Astrocyte (in vitro differentiated cells and primary cell): Measurements from ENCODE around the gene INSYN1. TPM values are rescaled to one million over a fixed set of nuclear protein-coding genes. Genes with fewer than 3 reads are reported as not detected.

Experiments used
- DNase-seq: peaks from one replicate; pipeline ENCODE4 v3.0.0-alpha.2; 2010; ENCODE audit warnings: low read depth
- FAIRE-seq: peaks from 2 replicates; lab custom pipeline; 2011; peaks lifted over from hg19 to GRCh38; lab: Jason Lieb, UNC
- H2AFZ ChIP-seq: 2 replicates; pipeline ENCODE4 v1.6.0; 2012; ENCODE audit warnings: low read depth, low read length, inconsistent platforms
- H3K27ac ChIP-seq: 2 replicates; pipeline ENCODE4 v1.5.1; 2011; ENCODE audit warnings: low read depth, low read length, inconsistent platforms
- H3K27me3 ChIP-seq: 2 replicates; pipeline ENCODE4 v1.6.0; 2011; ENCODE audit warnings: low read length, inconsistent platforms; ENCODE audit not compliant: insufficient read depth
- H3K36me3 ChIP-seq: 2 replicates; pipeline ENCODE4 v1.5.1; 2011; ENCODE audit warnings: low read length, inconsistent platforms; ENCODE audit not compliant: insufficient read depth
- H3K4me1 ChIP-seq: 2 replicates; pipeline ENCODE4 v1.5.1; 2011; ENCODE audit warnings: low read length, inconsistent platforms; ENCODE audit not compliant: insufficient read depth
- H3K4me2 ChIP-seq: 2 replicates; pipeline ENCODE4 v1.6.0; 2012; ENCODE audit warnings: low read length, inconsistent platforms
- H3K4me3 ChIP-seq: 2 replicates; pipeline ENCODE4 v1.5.1; 2011; ENCODE audit warnings: low read depth, mild to moderate bottlenecking, low read length, inconsistent platforms; ENCODE audit not compliant: insufficient read depth
- H3K79me2 ChIP-seq: 2 replicates; pipeline ENCODE4 v1.6.0; 2012; ENCODE audit warnings: mild to moderate bottlenecking, low read length, inconsistent platforms; ENCODE audit not compliant: insufficient read depth
- H3K9ac ChIP-seq: 2 replicates; pipeline ENCODE4 v1.6.0; 2012; ENCODE audit warnings: mild to moderate bottlenecking, low read length, inconsistent platforms
- H3K9me3 ChIP-seq: 2 replicates; pipeline ENCODE4 v1.5.1; 2012; ENCODE audit warnings: low read depth, mild to moderate bottlenecking, low read length, inconsistent platforms; ENCODE audit not compliant: insufficient read depth
- H4K20me1 ChIP-seq: 2 replicates; pipeline ENCODE4 v1.6.0; 2012; ENCODE audit warnings: low read length, inconsistent platforms; ENCODE audit not compliant: insufficient read depth
- H3K27ac Mint-ChIP-seq: one replicate; pipeline ENCODE4 v1.8.0; 2021; ENCODE audit warnings: mild to moderate bottlenecking, mixed read lengths; ENCODE audit not compliant: unreplicated experiment
- H3K27me3 Mint-ChIP-seq: one replicate; pipeline ENCODE4 v1.8.0; 2021; ENCODE audit warnings: low read depth, mixed read lengths; ENCODE audit not compliant: unreplicated experiment
- H3K36me3 Mint-ChIP-seq: one replicate; pipeline ENCODE4 v1.8.0; 2021; ENCODE audit warnings: low read depth, mixed read lengths; ENCODE audit not compliant: unreplicated experiment
- H3K4me1 Mint-ChIP-seq: one replicate; pipeline ENCODE4 v1.8.0; 2021; ENCODE audit warnings: low read depth, mixed read lengths; ENCODE audit not compliant: unreplicated experiment
- H3K4me3 Mint-ChIP-seq: one replicate; pipeline ENCODE4 v1.8.0; 2021; ENCODE audit warnings: mild to moderate bottlenecking, moderate library complexity, mixed read lengths; ENCODE audit not compliant: unreplicated experiment
- H3K9me3 Mint-ChIP-seq: one replicate; pipeline ENCODE4 v1.8.0; 2021; ENCODE audit warnings: mild to moderate bottlenecking, mixed read lengths; ENCODE audit not compliant: unreplicated experiment
- EZH2 ChIP-seq: IDR thresholded peaks from 2 replicates; pipeline ENCODE4 v1.6.1; 2012; ENCODE audit warnings: mild to moderate bottlenecking, low read length, inconsistent platforms; ENCODE audit not compliant: insufficient read depth
- total RNA-seq: library from RNA; stranded (reverse); gene quantifications from 2 replicates; pipeline ENCODE4 v1.2.1, GENCODE V29; 2021
- TF ChIP-seq, protein P1 (sequence below): IDR thresholded peaks from 2 replicates; pipeline ENCODE4 v1.5.1; 2011; ENCODE audit warnings: low read depth, mild to moderate bottlenecking, inconsistent platforms, low read length, moderate library complexity; ENCODE audit not compliant: insufficient read depth

Gene INSYN1
- total RNA-seq, 1 donor from 2014 or later, result 5.2 TPM

GRCh38 chr15:73746883-73747282 is 6.3 kb downstream of the INSYN1 start:
- DNase-seq, result no peak
- no peak overlapping the region for H3K9ac ChIP-seq
- no peak overlapping the region for H3K27ac ChIP-seq
- H3K4me2 ChIP-seq, result no peak overlapping the region
- TF ChIP-seq, protein P1, sequence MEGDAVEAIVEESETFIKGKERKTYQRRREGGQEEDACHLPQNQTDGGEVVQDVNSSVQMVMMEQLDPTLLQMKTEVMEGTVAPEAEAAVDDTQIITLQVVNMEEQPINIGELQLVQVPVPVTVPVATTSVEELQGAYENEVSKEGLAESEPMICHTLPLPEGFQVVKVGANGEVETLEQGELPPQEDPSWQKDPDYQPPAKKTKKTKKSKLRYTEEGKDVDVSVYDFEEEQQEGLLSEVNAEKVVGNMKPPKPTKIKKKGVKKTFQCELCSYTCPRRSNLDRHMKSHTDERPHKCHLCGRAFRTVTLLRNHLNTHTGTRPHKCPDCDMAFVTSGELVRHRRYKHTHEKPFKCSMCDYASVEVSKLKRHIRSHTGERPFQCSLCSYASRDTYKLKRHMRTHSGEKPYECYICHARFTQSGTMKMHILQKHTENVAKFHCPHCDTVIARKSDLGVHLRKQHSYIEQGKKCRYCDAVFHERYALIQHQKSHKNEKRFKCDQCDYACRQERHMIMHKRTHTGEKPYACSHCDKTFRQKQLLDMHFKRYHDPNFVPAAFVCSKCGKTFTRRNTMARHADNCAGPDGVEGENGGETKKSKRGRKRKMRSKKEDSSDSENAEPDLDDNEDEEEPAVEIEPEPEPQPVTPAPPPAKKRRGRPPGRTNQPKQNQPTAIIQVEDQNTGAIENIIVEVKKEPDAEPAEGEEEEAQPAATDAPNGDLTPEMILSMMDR, result no peak
- no peak for TF ChIP-seq EZH2
- no peak overlapping the region for H2AFZ ChIP-seq
- Mint-ChIP-seq H3K9me3 (no peaks in the 10 kb centered on the region), H3K27ac (no peak overlapping the region), H3K4me1 (peaks cover 9% of the 10 kb centered on the region), H3K36me3 (peaks cover 2% of the 10 kb centered on the region), H3K4me3 (no peak overlapping the region), H3K27me3 (peaks cover 59% of the 10 kb centered on the region)
- no peaks in the 10 kb centered on the region for H3K4me1 ChIP-seq
- no peaks in the 10 kb centered on the region for H3K79me2 ChIP-seq
- H4K20me1 ChIP-seq, result peaks cover 8% of the 10 kb centered on the region
- FAIRE-seq, result no peak
- H3K9me3 ChIP-seq, result no peaks in the 10 kb centered on the region
- H3K36me3 ChIP-seq, result no peaks in the 10 kb centered on the region
- H3K27me3 ChIP-seq, result no peaks in the 10 kb centered on the region
- H3K4me3 ChIP-seq, result no peak overlapping the region

- H3K36me3 ChIP-seq, result no peaks in the 10 kb centered on the region
- Mint-ChIP-seq H3K9me3 (peaks cover 4% of the 10 kb centered on the region), H3K27me3 (peaks cover 59% of the 10 kb centered on the region), H3K27ac (no peak overlapping the region), H3K4me3 (no peak overlapping the region), H3K4me1 (peaks cover 11% of the 10 kb centered on the region), H3K36me3 (peaks cover 2% of the 10 kb centered on the region)
- H3K4me1 ChIP-seq, result no peaks in the 10 kb centered on the region
- H3K79me2 ChIP-seq, result no peaks in the 10 kb centered on the region
- no peaks in the 10 kb centered on the region for H3K9me3 ChIP-seq
- no peak for DNase-seq
- H3K27me3 ChIP-seq, result no peaks in the 10 kb centered on the region
- no peak for FAIRE-seq
- peaks cover 5% of the 10 kb centered on the region for H4K20me1 ChIP-seq
- H3K27ac ChIP-seq, result no peak overlapping the region
- TF ChIP-seq EZH2, result no peak
- TF ChIP-seq, protein P1, result no peak
- H3K4me2 ChIP-seq, result no peak overlapping the region
- H2AFZ ChIP-seq, result no peak overlapping the region
- H3K4me3 ChIP-seq, result no peak overlapping the region
- H3K9ac ChIP-seq, result no peak overlapping the region
Observed at GRCh38 chr15:73746261-73746660, 6.9 kb downstream of the INSYN1 start.

- FAIRE-seq, result no peak
- Histone ChIP-seq H4K20me1 (no peaks in the 10 kb centered on the region), H2AFZ (no peak overlapping the region), H3K4me2 (no peak overlapping the region), H3K4me3 (no peak overlapping the region), H3K27ac (no peak overlapping the region), H3K9me3 (no peaks in the 10 kb centered on the region), H3K27me3 (no peaks in the 10 kb centered on the region), H3K9ac (no peak overlapping the region), H3K4me1 (no peaks in the 10 kb centered on the region), H3K36me3 (no peaks in the 10 kb centered on the region), H3K79me2 (no peaks in the 10 kb centered on the region)
- H3K27ac Mint-ChIP-seq, result no peak overlapping the region
- no peak for TF ChIP-seq EZH2
- TF ChIP-seq, protein P1, result no peak
- peaks cover 51% of the 10 kb centered on the region for H3K27me3 Mint-ChIP-seq
- no peak for DNase-seq
- peaks cover 4% of the 10 kb centered on the region for H3K9me3 Mint-ChIP-seq
- H3K36me3 Mint-ChIP-seq, result peaks cover 2% of the 10 kb centered on the region
- H3K4me1 Mint-ChIP-seq, result peaks cover 11% of the 10 kb centered on the region
- H3K4me3 Mint-ChIP-seq, result no peak overlapping the region
Observed at GRCh38 chr15:73745073-73745472, 8.1 kb downstream of the INSYN1 start.
